PFSK-1 (cell line): Measurements from ENCODE around the gene USP19.
A peak's percentile ranks its signal among the peaks of the same experiment; 100 is the strongest.

Source experiments
- FOXP2 ChIP-seq: optimal IDR thresholded peaks from 2 replicates; pipeline ENCODE3; 2011; ENCODE audit warnings: borderline replicate concordance, control low read depth, inconsistent platforms; ENCODE audit not compliant: insufficient read depth; ENCODE audit errors: extremely low read length, extremely low read depth
- POLR2AphosphoS5 ChIP-seq: IDR thresholded peaks from 2 replicates; pipeline ENCODE4 v1.6.1; 2012; ENCODE audit warnings: low read depth, mild to moderate bottlenecking, control low read depth, low read length, moderate library complexity
- REST ChIP-seq, 2 experiments: IDR thresholded peaks; 2 replicates each; pipeline versions ENCODE4 v1.6.1 to v1.8.0; 2011 to 2012; ENCODE audit warnings: low read depth in 2 of 2, low read length in 2 of 2, control low read depth in 1 of 2, inconsistent platforms in 1 of 2, mild to moderate bottlenecking in 1 of 2, moderate library complexity in 1 of 2; ENCODE audit not compliant: insufficient read depth in 1 of 2
- SIN3A ChIP-seq: IDR thresholded peaks from 2 replicates; pipeline ENCODE4 v1.6.1; 2012; ENCODE audit warnings: mild to moderate bottlenecking, low read length, moderate library complexity, borderline replicate concordance; ENCODE audit not compliant: insufficient read depth
- TAF1 ChIP-seq: IDR thresholded peaks from 2 replicates; pipeline ENCODE4 v1.6.1; 2012; ENCODE audit warnings: low read length, control low read depth, borderline replicate concordance; ENCODE audit not compliant: insufficient read depth

The USP19 gene

DNA sequence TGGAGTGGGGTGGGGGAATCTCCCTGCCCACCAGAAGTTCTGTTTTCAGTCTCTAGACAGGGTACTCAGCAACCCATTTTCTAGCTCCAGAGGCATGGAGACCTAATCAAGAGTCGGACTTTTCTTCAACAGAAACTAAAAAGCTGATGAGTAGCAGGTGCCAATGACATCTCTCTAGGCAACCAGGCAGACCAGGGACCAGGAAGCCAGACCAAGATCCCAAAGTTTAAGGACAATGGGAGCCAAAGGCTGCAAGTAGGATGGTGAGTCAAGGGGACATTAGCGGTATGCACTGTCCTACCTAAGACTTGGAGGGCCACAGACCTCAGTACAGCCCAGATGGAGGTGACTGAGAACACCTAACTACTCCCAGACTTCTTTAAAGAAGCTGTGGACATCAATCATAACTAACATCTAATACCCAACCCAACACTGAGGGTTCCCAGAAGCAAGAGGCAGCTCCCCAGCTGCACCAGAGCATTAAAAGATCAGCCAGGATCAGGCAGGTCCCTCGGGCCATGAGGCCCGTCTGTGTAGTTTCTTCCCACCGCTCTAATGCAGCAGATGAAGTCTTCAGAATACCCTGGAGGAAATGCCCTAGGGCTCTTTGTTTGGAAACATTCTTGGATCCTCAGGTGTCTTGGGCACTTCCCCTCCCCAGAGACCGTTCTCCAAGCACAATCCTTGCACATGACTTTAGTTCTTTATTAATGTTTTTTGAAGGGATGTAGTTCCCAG lies 44.5 kb upstream of the USP19 start:
- TF ChIP-seq REST (IDR thresholded peaks at IDR 0.05; ENCODE audit: insufficient read depth in 1 of 2, low read depth in 2 of 2, low read length in 2 of 2) (no peak), TAF1 (no peak), SIN3A (no peak), FOXP2 (no peak), POLR2AphosphoS5 (no peak)

DNA sequence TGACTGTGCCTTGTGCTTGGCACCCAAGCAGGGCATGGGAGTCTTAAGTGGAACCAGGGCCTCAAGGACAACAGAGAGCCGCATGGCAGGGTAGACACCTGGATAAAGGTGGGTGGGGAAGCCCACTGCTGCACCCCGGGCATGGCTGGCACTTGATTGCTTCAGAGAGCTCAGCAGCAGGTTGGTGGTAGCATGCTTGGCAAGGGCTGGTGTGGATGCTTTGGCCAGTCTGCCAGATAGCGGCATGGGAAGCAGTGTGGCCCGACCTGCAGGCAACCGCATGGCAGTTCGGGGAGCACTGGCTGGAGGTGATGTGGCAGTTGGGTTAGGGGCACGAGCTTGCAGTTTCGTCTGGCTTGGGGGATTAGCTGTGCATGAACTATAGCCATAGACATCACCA lies 43.0 kb upstream of the USP19 start:
- TF ChIP-seq TAF1 = no peak
- no peak for TF ChIP-seq FOXP2
- no peak for TF ChIP-seq POLR2AphosphoS5
- TF ChIP-seq REST (IDR thresholded peaks at IDR 0.05; ENCODE audit: insufficient read depth in 1 of 2, low read depth in 2 of 2, low read length in 2 of 2) = no peak
- no peak for TF ChIP-seq SIN3A

DNA sequence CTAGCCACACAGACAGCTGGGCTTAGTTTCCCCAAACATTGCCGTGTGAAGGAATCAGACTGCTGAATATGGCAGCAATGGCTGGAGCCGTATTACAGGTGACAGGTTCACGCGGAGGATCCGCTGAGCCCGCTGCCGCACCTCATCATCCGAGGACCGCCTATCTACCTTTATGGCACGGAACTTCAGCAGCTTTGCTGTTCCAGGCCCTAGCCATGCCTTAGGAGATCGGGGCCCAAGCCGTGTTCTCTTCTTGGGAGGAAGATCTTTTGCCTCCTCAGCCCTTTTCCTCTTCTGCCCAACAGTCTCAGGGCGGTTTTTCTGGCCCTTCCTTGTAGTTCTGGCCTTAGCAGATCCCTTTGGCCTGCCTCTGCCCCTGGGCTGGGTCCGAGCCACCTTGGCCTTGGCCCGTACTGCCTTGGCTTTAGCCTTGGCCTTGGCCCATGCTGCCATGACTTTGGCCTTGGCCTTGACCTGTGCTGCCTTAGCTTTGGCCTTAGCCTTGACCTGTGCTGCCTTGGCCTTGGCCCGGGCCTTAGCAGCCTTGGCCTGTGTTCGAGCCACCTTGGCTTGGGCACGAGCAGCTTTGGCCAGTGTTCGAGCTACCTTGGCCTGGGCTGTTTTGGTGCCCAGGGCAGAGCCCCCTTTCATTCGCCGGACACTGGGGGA lies 42.3 kb upstream of the USP19 start:
- TF ChIP-seq SIN3A (no peak), POLR2AphosphoS5 (no peak), FOXP2 (no peak), REST (IDR thresholded peaks at IDR 0.05; ENCODE audit: insufficient read depth in 1 of 2, low read depth in 2 of 2, low read length in 2 of 2) (no peak), TAF1 (no peak)

DNA sequence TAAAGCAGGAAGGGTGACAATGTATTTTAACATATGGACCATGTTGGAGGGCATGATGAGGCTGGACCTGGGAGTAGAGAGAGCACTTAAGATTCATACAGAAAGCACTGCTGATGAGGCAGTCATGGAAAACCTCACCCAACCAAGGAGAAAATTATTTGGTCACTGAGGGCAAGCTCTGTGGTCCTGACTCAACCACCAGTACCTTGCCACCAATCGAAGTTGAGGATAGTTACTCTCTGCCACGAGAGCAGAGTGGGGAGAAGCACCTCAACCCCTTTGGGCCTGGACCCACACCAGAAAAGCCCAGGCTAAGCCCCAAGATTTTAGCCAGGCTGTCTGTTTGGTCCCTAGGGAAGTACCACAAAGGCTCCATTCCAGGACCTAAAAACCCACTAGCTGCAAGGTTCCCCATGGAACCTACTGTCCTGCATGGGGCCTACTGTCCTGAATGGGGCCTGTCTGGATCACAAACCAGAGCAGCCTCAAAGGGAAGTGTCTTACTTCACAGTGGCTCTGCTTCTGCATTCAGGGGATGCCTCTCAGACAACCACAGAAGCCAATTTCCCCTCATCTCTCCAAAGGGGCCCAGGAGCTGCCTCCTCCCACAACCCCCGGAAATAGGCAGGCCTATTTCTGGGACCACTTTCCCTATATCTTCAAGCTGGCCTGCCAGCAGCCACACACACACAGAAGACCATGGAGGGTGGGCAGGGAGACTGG lies 41.3 kb upstream of the USP19 start:
- TF ChIP-seq FOXP2 = no peak
- no peak for TF ChIP-seq SIN3A
- TF ChIP-seq REST (IDR thresholded peaks at IDR 0.05; ENCODE audit: insufficient read depth in 1 of 2, low read depth in 2 of 2, low read length in 2 of 2) = no peak
- no peak for TF ChIP-seq TAF1
- peak; percentile 9; the same call in 1 of the 2 replicates for TF ChIP-seq POLR2AphosphoS5
